MM.1S (cell line): ENCODE measurements around the gene AICDA.
A peak's percentile ranks its signal among the peaks of the same experiment; 100 is the strongest.

Source experiments
- DNase-seq: peaks from one replicate; pipeline ENCODE4 v3.0.0-alpha.2; 2015
- H2AFZ ChIP-seq: fragments of 300-600 bp; sonication (generic); 2 replicates; pipeline ENCODE4 v1.6.0; 2016; ENCODE audit warnings: antibody characterized with exemption, low read length
- H3F3A ChIP-seq: fragments of 300-600 bp; sonication (generic); 2 replicates; pipeline ENCODE4 v1.6.1; 2016; ENCODE audit warnings: mild to moderate bottlenecking, antibody characterized with exemption, low read length, moderate library complexity, mixed read lengths; ENCODE audit not compliant: insufficient read depth
- H3K27ac ChIP-seq: fragments of 300-600 bp; sonication (generic); 2 replicates; pipeline ENCODE4 v1.5.1; 2016; ENCODE audit warnings: mild to moderate bottlenecking, low read length
- H3K27me3 ChIP-seq: fragments of 300-600 bp; sonication (generic); replicated peaks from 2 replicates; pipeline ENCODE4 v1.6.0; 2016; ENCODE audit warnings: low read length; ENCODE audit not compliant: insufficient read depth
- H3K36me3 ChIP-seq: fragments of 300-600 bp; sonication (generic); replicated peaks from 2 replicates; pipeline ENCODE4 v1.6.1; 2016; ENCODE audit warnings: mild to moderate bottlenecking, low read length, mixed read lengths; ENCODE audit not compliant: insufficient read depth
- H3K4me1 ChIP-seq: fragments of 300-600 bp; sonication (generic); 2 replicates; pipeline ENCODE4 v1.6.1; 2016; ENCODE audit warnings: low read length, mixed read lengths
- H3K4me2 ChIP-seq: fragments of 300-600 bp; sonication (generic); 2 replicates; pipeline ENCODE4 v1.6.0; 2016; ENCODE audit warnings: low read depth, low read length
- H3K4me3 ChIP-seq: fragments of 300-600 bp; sonication (generic); 2 replicates; pipeline ENCODE4 v1.5.1; 2016; ENCODE audit warnings: low read length, mixed read lengths
- H3K79me2 ChIP-seq: fragments of 300-600 bp; sonication (generic); 2 replicates; pipeline ENCODE4 v1.6.1; 2016; ENCODE audit warnings: mixed run types, low read length, mixed read lengths
- H3K9ac ChIP-seq: fragments of 300-600 bp; sonication (generic); 2 replicates; pipeline ENCODE4 v1.6.1; 2016; ENCODE audit warnings: low read length, mixed read lengths
- H3K9me2 ChIP-seq: fragments of 300-600 bp; sonication (generic); replicated peaks from 2 replicates; pipeline ENCODE4 v1.6.1; 2016; ENCODE audit warnings: mild to moderate bottlenecking, low read length, mixed read lengths; ENCODE audit not compliant: insufficient read depth
- H3K9me3 ChIP-seq: fragments of 300-600 bp; sonication (generic); replicated peaks from 2 replicates; pipeline ENCODE4 v1.6.1; 2016; ENCODE audit warnings: mild to moderate bottlenecking, low read length, mixed read lengths; ENCODE audit not compliant: insufficient read depth
- H4K20me1 ChIP-seq: fragments of 300-600 bp; sonication (generic); 2 replicates; pipeline ENCODE4 v1.6.1; 2016; ENCODE audit warnings: mild to moderate bottlenecking, low read length, moderate library complexity, mixed read lengths; ENCODE audit not compliant: insufficient read depth
- EZH2 ChIP-seq: fragments of 300-600 bp; sonication (generic); optimal IDR thresholded peaks from 2 replicates; pipeline ENCODE3; 2017; ENCODE audit warnings: low read depth, mild to moderate bottlenecking, antibody characterized with exemption, low read length, mixed read lengths
- EZH2phosphoT487 ChIP-seq: fragments of 300-600 bp; sonication (generic); IDR thresholded peaks from 2 replicates; pipeline ENCODE4 v1.6.1; 2018; ENCODE audit warnings: antibody characterized with exemption, low read length
- TF ChIP-seq, protein P1 (sequence below): fragments of 300-600 bp; sonication (generic); IDR thresholded peaks from 2 replicates; pipeline ENCODE4 v1.5.1; 2016; ENCODE audit warnings: antibody characterized with exemption, low read length, mixed read lengths

AICDA gene

DNA sequence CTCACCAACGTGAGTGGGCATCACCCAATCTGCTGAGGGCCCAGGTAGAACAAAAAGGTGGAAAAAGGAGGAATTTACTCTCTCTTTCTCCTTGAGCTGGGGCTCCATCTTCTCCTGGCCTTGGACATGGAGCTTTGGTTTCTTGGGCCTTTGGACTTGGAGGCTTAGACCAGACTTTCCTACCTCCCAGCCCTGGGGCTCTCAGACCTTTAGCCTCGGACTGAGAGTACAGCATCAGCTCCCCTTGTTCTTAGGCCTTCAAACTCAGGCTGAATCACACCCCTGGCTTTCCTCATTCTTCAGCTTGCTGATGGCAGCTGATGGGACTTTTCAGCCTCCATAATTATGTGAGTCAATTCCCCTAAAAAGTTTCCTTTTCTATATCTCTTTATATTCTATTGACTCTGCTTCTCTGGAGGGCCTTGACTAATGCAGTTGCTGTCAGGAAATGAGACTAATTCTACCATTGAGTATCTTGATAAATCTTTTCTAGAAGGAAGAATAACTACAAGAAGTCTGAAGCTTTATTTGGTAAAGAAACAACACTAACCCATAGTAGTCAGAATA, 56.0 kb downstream of the AICDA start:
- Histone ChIP-seq H3F3A (no peaks in the 10 kb centered on the region), H3K4me1 (no peaks in the 10 kb centered on the region), H3K9me3 (no peaks in the 10 kb centered on the region), H2AFZ (no peak overlapping the region), H3K9ac (no peak overlapping the region), H3K27ac (no peak overlapping the region), H4K20me1 (no peaks in the 10 kb centered on the region), H3K27me3 (no peaks in the 10 kb centered on the region), H3K36me3 (no peaks in the 10 kb centered on the region), H3K79me2 (no peaks in the 10 kb centered on the region), H3K4me3 (no peak overlapping the region), H3K4me2 (no peak overlapping the region), H3K9me2 (no peaks in the 10 kb centered on the region)
- DNase-seq = no peak
- TF ChIP-seq, protein P1, sequence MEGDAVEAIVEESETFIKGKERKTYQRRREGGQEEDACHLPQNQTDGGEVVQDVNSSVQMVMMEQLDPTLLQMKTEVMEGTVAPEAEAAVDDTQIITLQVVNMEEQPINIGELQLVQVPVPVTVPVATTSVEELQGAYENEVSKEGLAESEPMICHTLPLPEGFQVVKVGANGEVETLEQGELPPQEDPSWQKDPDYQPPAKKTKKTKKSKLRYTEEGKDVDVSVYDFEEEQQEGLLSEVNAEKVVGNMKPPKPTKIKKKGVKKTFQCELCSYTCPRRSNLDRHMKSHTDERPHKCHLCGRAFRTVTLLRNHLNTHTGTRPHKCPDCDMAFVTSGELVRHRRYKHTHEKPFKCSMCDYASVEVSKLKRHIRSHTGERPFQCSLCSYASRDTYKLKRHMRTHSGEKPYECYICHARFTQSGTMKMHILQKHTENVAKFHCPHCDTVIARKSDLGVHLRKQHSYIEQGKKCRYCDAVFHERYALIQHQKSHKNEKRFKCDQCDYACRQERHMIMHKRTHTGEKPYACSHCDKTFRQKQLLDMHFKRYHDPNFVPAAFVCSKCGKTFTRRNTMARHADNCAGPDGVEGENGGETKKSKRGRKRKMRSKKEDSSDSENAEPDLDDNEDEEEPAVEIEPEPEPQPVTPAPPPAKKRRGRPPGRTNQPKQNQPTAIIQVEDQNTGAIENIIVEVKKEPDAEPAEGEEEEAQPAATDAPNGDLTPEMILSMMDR = no peak
- no peak for TF ChIP-seq EZH2

DNA sequence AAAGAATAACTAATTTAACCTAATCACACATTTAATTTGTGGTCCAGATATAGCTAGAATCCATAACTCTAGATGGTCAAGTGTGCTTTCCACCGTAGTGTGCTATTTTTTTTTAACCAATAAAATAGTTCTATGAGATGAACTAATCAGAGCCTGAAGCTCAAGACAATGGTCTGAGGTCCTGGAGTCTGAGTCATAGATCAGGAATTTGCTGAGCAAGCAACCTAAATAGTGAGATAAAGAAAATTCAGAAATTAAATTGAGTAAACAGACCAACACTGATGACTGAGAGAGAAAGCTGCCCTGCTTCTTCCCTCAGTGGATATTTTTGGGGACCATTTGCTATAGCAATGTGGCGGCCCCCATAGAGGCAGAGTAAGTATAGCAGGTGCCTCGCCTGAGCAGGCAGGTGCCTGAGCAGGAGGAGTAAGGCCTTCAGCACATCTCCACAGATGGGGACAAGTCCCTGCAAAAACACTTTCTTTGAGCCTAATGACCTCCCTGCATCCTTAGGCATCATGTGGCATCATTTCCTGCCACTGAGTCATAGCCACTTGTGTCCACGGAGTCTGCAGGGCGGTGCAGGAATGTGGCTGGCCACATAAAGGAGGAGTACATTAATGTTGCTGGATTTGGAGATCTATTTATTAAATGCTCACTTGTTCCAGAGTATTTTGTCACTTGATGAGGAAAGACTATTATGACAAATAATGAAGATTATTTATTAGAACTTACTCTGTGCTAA, 58.0 kb downstream of the AICDA start:
- Histone ChIP-seq H3K4me2 (no peak overlapping the region), H3K27ac (no peak overlapping the region), H3K4me3 (no peak overlapping the region), H3K4me1 (no peaks in the 10 kb centered on the region), H3K79me2 (no peaks in the 10 kb centered on the region), H4K20me1 (no peaks in the 10 kb centered on the region), H3K9me3 (no peaks in the 10 kb centered on the region), H3K27me3 (no peaks in the 10 kb centered on the region), H3F3A (no peaks in the 10 kb centered on the region), H3K36me3 (no peaks in the 10 kb centered on the region), H2AFZ (no peak overlapping the region), H3K9ac (no peak overlapping the region), H3K9me2 (no peaks in the 10 kb centered on the region)
- DNase-seq = no peak
- TF ChIP-seq EZH2phosphoT487 = no peak
- TF ChIP-seq EZH2 = no peak
- TF ChIP-seq, protein P1 = no peak

DNA sequence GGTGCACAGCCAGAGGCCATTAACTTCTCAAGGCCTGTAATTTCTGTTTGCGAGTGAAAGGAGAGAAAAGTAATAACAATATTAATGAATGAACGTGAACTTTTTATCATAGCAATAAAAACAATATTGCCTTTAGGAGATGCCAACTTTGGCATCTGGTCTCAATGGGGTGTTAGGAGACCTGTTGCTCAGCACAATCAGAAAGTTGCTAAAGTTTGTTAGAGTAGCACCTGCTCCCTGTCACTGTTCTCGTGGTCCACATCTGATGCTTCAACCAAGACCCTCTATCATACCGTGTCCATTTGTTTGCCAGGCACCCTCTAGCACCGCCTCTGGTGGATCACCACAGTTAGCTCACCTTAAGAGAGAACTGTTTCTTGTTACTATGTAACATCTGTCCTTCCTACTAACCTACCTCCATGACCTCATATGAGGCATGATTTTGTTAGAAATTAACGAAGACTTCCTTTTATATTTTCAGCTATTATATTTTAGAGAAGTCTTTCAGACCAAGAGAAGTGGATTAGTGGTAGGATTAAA, 59.5 kb downstream of the AICDA start:
- H3K79me2 ChIP-seq = no peaks in the 10 kb centered on the region
- no peak overlapping the region for H3K4me2 ChIP-seq
- no peak overlapping the region for H2AFZ ChIP-seq
- no peaks in the 10 kb centered on the region for H3K9me3 ChIP-seq
- H3K27me3 ChIP-seq = no peaks in the 10 kb centered on the region
- H3K9ac ChIP-seq = no peak overlapping the region
- no peaks in the 10 kb centered on the region for H3F3A ChIP-seq
- H3K4me1 ChIP-seq = no peaks in the 10 kb centered on the region
- DNase-seq = no peak
- H3K27ac ChIP-seq = no peak overlapping the region
- no peaks in the 10 kb centered on the region for H3K36me3 ChIP-seq
- no peaks in the 10 kb centered on the region for H4K20me1 ChIP-seq
- TF ChIP-seq EZH2phosphoT487 = no peak
- TF ChIP-seq, protein P1 = peak; percentile 26
- no peaks in the 10 kb centered on the region for H3K9me2 ChIP-seq
- H3K4me3 ChIP-seq = no peak overlapping the region
